Measurements from ENCODE around the gene KAT6B. TPM values are rescaled to one million over a fixed set of nuclear protein-coding genes. Genes with fewer than 3 reads are reported as not detected.

Gene KAT6B
- total RNA-seq, 2 donors from 2014 or later: 25.3 to 39.1 TPM

DNA sequence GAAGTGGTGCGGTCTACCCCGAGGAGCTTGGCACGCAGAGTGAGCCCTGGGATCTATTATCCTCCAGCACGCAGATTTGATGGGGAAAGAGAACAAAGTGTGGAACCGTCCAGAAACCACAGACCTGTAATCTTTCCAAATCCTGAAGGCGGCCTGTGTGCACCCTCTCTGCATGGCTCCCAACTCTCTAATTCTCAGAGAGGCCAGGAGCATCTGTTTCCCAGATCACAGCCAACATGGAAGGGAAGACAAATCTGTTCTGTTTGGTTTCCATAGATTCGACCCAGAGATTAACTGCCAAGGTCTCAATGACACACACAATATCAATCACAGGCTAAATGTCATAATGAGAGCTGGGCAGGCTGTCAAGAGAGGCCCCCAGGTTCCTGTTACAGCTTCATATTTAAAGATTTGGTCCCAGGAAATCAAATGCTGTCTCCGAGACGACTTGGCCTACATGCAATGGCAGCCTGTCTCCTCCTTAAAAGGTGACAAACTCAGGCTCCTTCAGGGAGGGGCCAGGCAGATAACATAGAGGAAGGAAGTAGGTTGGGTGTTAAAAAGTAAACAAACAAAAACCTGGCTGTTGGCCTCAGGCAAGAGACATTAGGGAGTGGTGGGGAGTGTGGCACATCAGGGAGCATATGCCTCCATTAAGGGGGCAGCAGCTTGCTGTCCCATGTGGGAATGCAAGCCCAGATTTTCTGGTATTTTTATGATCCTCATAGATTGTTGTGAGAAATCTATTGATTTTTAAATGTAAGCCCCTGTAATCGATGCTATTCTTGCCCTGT lies 236.3 kb downstream of the KAT6B start:
- no peaks in the 10 kb centered on the region for H3K36me3 Mint-ChIP-seq (ENCODE audit: low read depth)
- peaks cover 13% of the 10 kb centered on the region for H3K4me1 ChIP-seq (ENCODE audit: control insufficient read depth, insufficient read depth, low read length)
- H3K4me1 Mint-ChIP-seq: peaks cover 12% of the 10 kb centered on the region
- peaks cover 4% of the 10 kb centered on the region for H3K9me3 ChIP-seq (ENCODE audit: control insufficient read depth, low read length)
- no peak overlapping the region for H3K4me3 Mint-ChIP-seq
- peaks cover 43% of the 10 kb centered on the region for H3K27me3 ChIP-seq (ENCODE audit: control insufficient read depth, insufficient read depth, low read length, poor library complexity, severe bottlenecking)
- H3K9me3 Mint-ChIP-seq: peaks cover 4% of the 10 kb centered on the region
- H3K27me3 Mint-ChIP-seq (ENCODE audit: insufficient read depth): peaks cover 83% of the 10 kb centered on the region
- H3K27ac Mint-ChIP-seq: no peak overlapping the region
- 95% methylated on average over 9 to 10 of the region's 10 CpGs for WGBS, 2 experiments (ENCODE audit: insufficient coverage in 1 of 2, insufficient read length in 1 of 2)
- no peaks in the 10 kb centered on the region for H3K36me3 ChIP-seq (ENCODE audit: control insufficient read depth, insufficient read depth, low read length)
- no peak for DNase-seq
- no peak overlapping the region for H3K27ac ChIP-seq (ENCODE audit: low read depth, low read length)
- H3K9ac ChIP-seq (ENCODE audit: extremely low read depth, low read length, poor library complexity, severe bottlenecking): no peak overlapping the region
- no peak overlapping the region for H3K4me3 ChIP-seq (ENCODE audit: low read length)
- TF ChIP-seq, protein P1, sequence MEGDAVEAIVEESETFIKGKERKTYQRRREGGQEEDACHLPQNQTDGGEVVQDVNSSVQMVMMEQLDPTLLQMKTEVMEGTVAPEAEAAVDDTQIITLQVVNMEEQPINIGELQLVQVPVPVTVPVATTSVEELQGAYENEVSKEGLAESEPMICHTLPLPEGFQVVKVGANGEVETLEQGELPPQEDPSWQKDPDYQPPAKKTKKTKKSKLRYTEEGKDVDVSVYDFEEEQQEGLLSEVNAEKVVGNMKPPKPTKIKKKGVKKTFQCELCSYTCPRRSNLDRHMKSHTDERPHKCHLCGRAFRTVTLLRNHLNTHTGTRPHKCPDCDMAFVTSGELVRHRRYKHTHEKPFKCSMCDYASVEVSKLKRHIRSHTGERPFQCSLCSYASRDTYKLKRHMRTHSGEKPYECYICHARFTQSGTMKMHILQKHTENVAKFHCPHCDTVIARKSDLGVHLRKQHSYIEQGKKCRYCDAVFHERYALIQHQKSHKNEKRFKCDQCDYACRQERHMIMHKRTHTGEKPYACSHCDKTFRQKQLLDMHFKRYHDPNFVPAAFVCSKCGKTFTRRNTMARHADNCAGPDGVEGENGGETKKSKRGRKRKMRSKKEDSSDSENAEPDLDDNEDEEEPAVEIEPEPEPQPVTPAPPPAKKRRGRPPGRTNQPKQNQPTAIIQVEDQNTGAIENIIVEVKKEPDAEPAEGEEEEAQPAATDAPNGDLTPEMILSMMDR (conservative IDR thresholded peaks at IDR 0.05): no peak

DNA sequence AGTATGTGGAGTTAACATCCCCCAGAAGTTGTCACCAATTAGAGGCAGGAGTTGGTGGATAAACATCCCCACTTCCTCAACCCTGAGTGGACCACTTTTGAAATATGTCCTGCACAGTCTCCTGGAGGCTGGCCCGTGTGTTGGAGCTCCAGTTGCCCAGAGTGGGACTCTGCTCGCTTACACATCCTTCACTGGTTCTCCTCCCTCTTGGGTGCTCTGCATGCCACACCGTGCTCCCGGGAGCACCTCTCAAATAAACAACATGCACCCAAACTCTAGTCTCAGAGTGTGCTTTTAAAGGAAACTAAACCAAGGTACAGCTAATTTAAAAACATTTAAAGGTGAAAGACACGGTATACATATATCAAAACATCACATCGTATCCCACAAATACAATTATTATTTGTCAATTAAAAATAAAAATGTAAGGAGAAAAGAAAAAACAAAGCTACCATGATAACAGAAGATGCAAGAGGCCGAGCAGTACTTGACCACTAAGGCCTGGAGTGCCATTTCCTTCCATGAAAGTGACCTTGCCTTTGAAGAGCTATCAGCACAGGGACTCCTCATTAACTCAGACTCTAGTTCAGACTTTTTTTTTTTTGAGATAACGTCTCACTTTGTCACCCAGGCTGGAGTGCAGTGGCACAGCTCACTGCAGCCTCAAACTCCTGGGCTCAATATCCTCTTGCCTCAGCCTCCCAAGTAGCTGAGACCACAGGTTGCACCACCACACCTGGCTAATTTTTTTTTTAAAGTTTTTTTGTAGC lies 237.2 kb downstream of the KAT6B start:
- Histone ChIP-seq H3K4me1 (ENCODE audit: control insufficient read depth, insufficient read depth, low read length) (peaks cover 4% of the 10 kb centered on the region), H3K36me3 (ENCODE audit: control insufficient read depth, insufficient read depth, low read length) (no peaks in the 10 kb centered on the region), H3K9ac (ENCODE audit: extremely low read depth, low read length, poor library complexity, severe bottlenecking) (no peak overlapping the region), H3K4me3 (ENCODE audit: low read length) (no peak overlapping the region), H3K27me3 (ENCODE audit: control insufficient read depth, insufficient read depth, low read length, poor library complexity, severe bottlenecking) (peaks cover 34% of the 10 kb centered on the region), H3K9me3 (ENCODE audit: control insufficient read depth, low read length) (peaks cover 4% of the 10 kb centered on the region), H3K27ac (ENCODE audit: low read depth, low read length) (no peak overlapping the region)
- TF ChIP-seq, protein P1 (conservative IDR thresholded peaks at IDR 0.05): no peak
- Mint-ChIP-seq H3K9me3 (peaks cover 4% of the 10 kb centered on the region), H3K27ac (no peak overlapping the region), H3K36me3 (ENCODE audit: low read depth) (no peaks in the 10 kb centered on the region), H3K4me3 (no peak overlapping the region), H3K27me3 (ENCODE audit: insufficient read depth) (peaks cover 73% of the 10 kb centered on the region), H3K4me1 (peaks cover 7% of the 10 kb centered on the region)
- WGBS, 2 experiments (ENCODE audit: insufficient coverage in 1 of 2, insufficient read length in 1 of 2): 92 to 95% methylated on average over 4 to 6 of the region's 8 CpGs
- DNase-seq: no peak

GRCh38 chr10:75065076-75065475 lies 238.7 kb downstream of the KAT6B start:
- no peak overlapping the region for H3K27ac ChIP-seq (ENCODE audit: low read depth, low read length)
- H3K27me3 Mint-ChIP-seq (ENCODE audit: insufficient read depth): peaks cover 66% of the 10 kb centered on the region
- no peaks in the 10 kb centered on the region for H3K36me3 ChIP-seq (ENCODE audit: control insufficient read depth, insufficient read depth, low read length)
- H3K4me1 ChIP-seq (ENCODE audit: control insufficient read depth, insufficient read depth, low read length): no peaks in the 10 kb centered on the region
- DNase-seq: no peak
- H3K27me3 ChIP-seq (ENCODE audit: control insufficient read depth, insufficient read depth, low read length, poor library complexity, severe bottlenecking): peaks cover 33% of the 10 kb centered on the region
- peaks cover 4% of the 10 kb centered on the region for H3K9me3 Mint-ChIP-seq
- peaks cover 4% of the 10 kb centered on the region for H3K9me3 ChIP-seq (ENCODE audit: control insufficient read depth, low read length)
- H3K27ac Mint-ChIP-seq: no peak overlapping the region
- no peaks in the 10 kb centered on the region for H3K36me3 Mint-ChIP-seq (ENCODE audit: low read depth)
- no peaks in the 10 kb centered on the region for H3K4me1 Mint-ChIP-seq
- WGBS, 2 experiments (ENCODE audit: insufficient coverage in 1 of 2, insufficient read length in 1 of 2): 91 to 92% methylated on average over 1 to 4 of the region's 4 CpGs
- H3K9ac ChIP-seq (ENCODE audit: extremely low read depth, low read length, poor library complexity, severe bottlenecking): no peak overlapping the region
- H3K4me3 ChIP-seq (ENCODE audit: low read length): no peak overlapping the region
- TF ChIP-seq, protein P1 (conservative IDR thresholded peaks at IDR 0.05): no peak
- no peak overlapping the region for H3K4me3 Mint-ChIP-seq

Measured in endodermal cell (in vitro differentiated cells).